ENCODE data around the gene DOC2B. TPM values are rescaled to one million over a fixed set of nuclear protein-coding genes. Genes with fewer than 3 reads are reported as not detected.

DOC2B gene
- total and polyA plus RNA-seq, 2 experiments from 2014 or later, result 0.42 to 3.8 TPM

GRCh38 chr17:189444-189843 is 8.0 kb upstream of the DOC2B start:
- H3K27me3 Mint-ChIP-seq (ENCODE audit: insufficient read depth, low read depth, poor library complexity), result peaks cover 3% of the 10 kb centered on the region
- peaks cover 2% of the 10 kb centered on the region; the same call in 2 of the 3 replicates for H3K9me3 Mint-ChIP-seq
- no peaks in the 10 kb centered on the region for H4K20me1 ChIP-seq (replicated peaks; ENCODE audit: insufficient read depth)
- no peak overlapping the region for H3K27ac ChIP-seq (ENCODE audit: low read depth)
- DNase-seq (ENCODE audit: low spot score) (no peak), ATAC-seq (no peak)
- no peak overlapping the region for H3K27ac Mint-ChIP-seq
- peaks cover 3% of the 10 kb centered on the region; the same call in 1 of the 3 replicates for H3K4me1 Mint-ChIP-seq
- no peaks in the 10 kb centered on the region for H3K4me1 ChIP-seq (ENCODE audit: insufficient read depth)
- H3K79me2 ChIP-seq (replicated peaks; ENCODE audit: insufficient read depth), result no peaks in the 10 kb centered on the region
- no peak for TF ChIP-seq JUNB (IDR thresholded peaks at IDR 0.05; ENCODE audit: unreplicated experiment)
- no peak for TF ChIP-seq EZH2 (IDR thresholded peaks at IDR 0.05; ENCODE audit: low read depth, unreplicated experiment)
- no peak for TF ChIP-seq ETS1 (IDR thresholded peaks at IDR 0.05)
- no peak for TF ChIP-seq POLR2AphosphoS5 (IDR thresholded peaks at IDR 0.05; ENCODE audit: low read depth)
- TF ChIP-seq NANOG (IDR thresholded peaks at IDR 0.05; ENCODE audit: borderline replicate concordance), result no peak
- TF ChIP-seq ZNF114 (CRISPR knock-in tag; IDR thresholded peaks at IDR 0.05), result no peak
- no peak for TF ChIP-seq REST (IDR thresholded peaks at IDR 0.05; ENCODE audit: unreplicated experiment)
- no peak for TF ChIP-seq EZH2phosphoT487 (IDR thresholded peaks at IDR 0.05; ENCODE audit: unreplicated experiment)
- H3K36me3 ChIP-seq (ENCODE audit: insufficient read depth), result no peaks in the 10 kb centered on the region
- H3K36me3 Mint-ChIP-seq (ENCODE audit: low read depth), result no peaks in the 10 kb centered on the region
- H3K27me3 ChIP-seq (ENCODE audit: insufficient read depth), result no peaks in the 10 kb centered on the region
- no peak overlapping the region for H3K4me3 ChIP-seq
- H3K4me3 Mint-ChIP-seq, result no peak overlapping the region
- no peaks in the 10 kb centered on the region for H3F3A ChIP-seq (replicated peaks; ENCODE audit: low read depth)
- no peak overlapping the region for H3K4me2 ChIP-seq
- no peak overlapping the region for H2AFZ ChIP-seq
- no peaks in the 10 kb centered on the region for H3K9me2 ChIP-seq (ENCODE audit: insufficient read depth)

- Mint-ChIP-seq H3K27ac (no peak overlapping the region), H3K4me3 (no peak overlapping the region), H3K4me1 (peaks cover 13% of the 10 kb centered on the region), H3K9me3 (peaks cover 2% of the 10 kb centered on the region; the same call in 2 of the 3 replicates), H3K27me3 (ENCODE audit: insufficient read depth, low read depth, poor library complexity) (peaks cover 13% of the 10 kb centered on the region), H3K36me3 (ENCODE audit: low read depth) (no peaks in the 10 kb centered on the region; the same call in 2 of the 3 replicates)
- Histone ChIP-seq H3K9me2 (ENCODE audit: insufficient read depth) (no peaks in the 10 kb centered on the region), H3K4me3 (no peak overlapping the region), H2AFZ (no peak overlapping the region), H3K27ac (ENCODE audit: low read depth) (no peak overlapping the region), H3F3A (replicated peaks; ENCODE audit: low read depth) (peaks cover 10% of the 10 kb centered on the region; the same call in 1 of the 2 replicates), H3K27me3 (ENCODE audit: insufficient read depth) (peaks cover 18% of the 10 kb centered on the region), H3K36me3 (ENCODE audit: insufficient read depth) (no peaks in the 10 kb centered on the region), H3K4me2 (no peak overlapping the region), H3K4me1 (ENCODE audit: insufficient read depth) (peaks cover under 1% of the 10 kb centered on the region; the same call in 1 of the 2 replicates), H4K20me1 (replicated peaks; ENCODE audit: insufficient read depth) (no peaks in the 10 kb centered on the region), H3K79me2 (replicated peaks; ENCODE audit: insufficient read depth) (no peaks in the 10 kb centered on the region)
- no peak for DNase-seq (ENCODE audit: low spot score)
- ATAC-seq, result no peak
- TF ChIP-seq STAT1 (IDR thresholded peaks at IDR 0.05; ENCODE audit: unreplicated experiment) (no peak), CREB1 (CRISPR knock-in tag; IDR thresholded peaks at IDR 0.05; ENCODE audit: low read depth) (no peak), POLR2AphosphoS5 (IDR thresholded peaks at IDR 0.05; ENCODE audit: low read depth) (no peak), REST (IDR thresholded peaks at IDR 0.05; ENCODE audit: unreplicated experiment) (no peak)
Measured at GRCh38 chr17:187130-187529, 5.7 kb upstream of the DOC2B start.

Data from GM23338 (cell line).